Progenitor cell of endocrine pancreas (in vitro differentiated cells): ENCODE data around the gene SNX21. TPM values are rescaled to one million over a fixed set of nuclear protein-coding genes. Genes with fewer than 3 reads are reported as not detected.

Experiments
- DNase-seq: peaks from one replicate; pipeline ENCODE4 v3.0.0; 2021; ENCODE audit warnings: low spot score; ENCODE audit not compliant: unreplicated experiment
- H3K27ac Mint-ChIP-seq: 2 replicates; pipeline ENCODE4 v1.8.0; 2021; ENCODE audit warnings: mild to moderate bottlenecking, moderate library complexity, mixed read lengths
- H3K27me3 Mint-ChIP-seq: 2 replicates; pipeline ENCODE4 v1.8.0; 2021; ENCODE audit warnings: mixed read lengths
- H3K36me3 Mint-ChIP-seq: 2 replicates; pipeline ENCODE4 v1.8.0; 2022; ENCODE audit warnings: mixed read lengths; ENCODE audit not compliant: insufficient read depth
- H3K4me1 Mint-ChIP-seq: 2 replicates; pipeline ENCODE4 v1.8.0; 2021; ENCODE audit warnings: low read depth, mixed read lengths
- H3K4me3 Mint-ChIP-seq: 2 replicates; pipeline ENCODE4 v1.8.0; 2021; ENCODE audit warnings: low read depth, mild to moderate bottlenecking, moderate library complexity, mixed read lengths
- H3K9me3 Mint-ChIP-seq: 2 replicates; pipeline ENCODE4 v1.8.0; 2021; ENCODE audit warnings: low read depth, mixed read lengths
- total RNA-seq: library from RNA; stranded (reverse); gene quantifications from 2 replicates; pipeline ENCODE4 v1.2.1, GENCODE V29; 2021
- TF ChIP-seq, protein P1 (sequence below): fragments of 200-600 bp; sonication (generic); IDR thresholded peaks from one replicate; pipeline ENCODE4 v1.5.0; 2021; ENCODE audit warnings: antibody characterized with exemption, mild to moderate bottlenecking; ENCODE audit not compliant: unreplicated experiment

The SNX21 gene
- total RNA-seq, 1 donor from 2014 or later: 13.1 TPM

GRCh38 chr20:45878076-45878761, 44.6 kb downstream of the SNX21 start:
- Mint-ChIP-seq H3K36me3 (peaks cover 3% of the 10 kb centered on the region), H3K27ac (no peak overlapping the region), H3K27me3 (no peaks in the 10 kb centered on the region), H3K9me3 (no peaks in the 10 kb centered on the region), H3K4me3 (no peak overlapping the region), H3K4me1 (peaks cover 11% of the 10 kb centered on the region)
- TF ChIP-seq, protein P1, sequence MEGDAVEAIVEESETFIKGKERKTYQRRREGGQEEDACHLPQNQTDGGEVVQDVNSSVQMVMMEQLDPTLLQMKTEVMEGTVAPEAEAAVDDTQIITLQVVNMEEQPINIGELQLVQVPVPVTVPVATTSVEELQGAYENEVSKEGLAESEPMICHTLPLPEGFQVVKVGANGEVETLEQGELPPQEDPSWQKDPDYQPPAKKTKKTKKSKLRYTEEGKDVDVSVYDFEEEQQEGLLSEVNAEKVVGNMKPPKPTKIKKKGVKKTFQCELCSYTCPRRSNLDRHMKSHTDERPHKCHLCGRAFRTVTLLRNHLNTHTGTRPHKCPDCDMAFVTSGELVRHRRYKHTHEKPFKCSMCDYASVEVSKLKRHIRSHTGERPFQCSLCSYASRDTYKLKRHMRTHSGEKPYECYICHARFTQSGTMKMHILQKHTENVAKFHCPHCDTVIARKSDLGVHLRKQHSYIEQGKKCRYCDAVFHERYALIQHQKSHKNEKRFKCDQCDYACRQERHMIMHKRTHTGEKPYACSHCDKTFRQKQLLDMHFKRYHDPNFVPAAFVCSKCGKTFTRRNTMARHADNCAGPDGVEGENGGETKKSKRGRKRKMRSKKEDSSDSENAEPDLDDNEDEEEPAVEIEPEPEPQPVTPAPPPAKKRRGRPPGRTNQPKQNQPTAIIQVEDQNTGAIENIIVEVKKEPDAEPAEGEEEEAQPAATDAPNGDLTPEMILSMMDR: no peak
- DNase-seq: no peak

- Mint-ChIP-seq H3K4me3 (peak within 1 kb of the TSS; percentile 97), H3K27me3 (no peaks in the 10 kb centered on the region), H3K4me1 (peaks cover 11% of the 10 kb centered on the region), H3K27ac (peak within 1 kb of the TSS; percentile 94), H3K36me3 (peaks cover 7% of the 10 kb centered on the region), H3K9me3 (no peaks in the 10 kb centered on the region)
- TF ChIP-seq, protein P1: no peak
- DNase-seq: peak; percentile 98
Measured at GRCh38 chr20:45880988-45881788, 47.6 kb downstream of the SNX21 start, which contains the start of gene ZSWIM1. Gene ZSWIM1, plus strand, starts transcription at chr20:45881227. Its CDS starts 1,366 bp downstream, at chr20:45882593.

GRCh38 chr20:45882469-45883099, 49.0 kb downstream of the SNX21 start:
- TF ChIP-seq, protein P1: no peak
- H3K9me3 Mint-ChIP-seq: no peaks in the 10 kb centered on the region
- peak overlapping the region; percentile 69 for H3K4me3 Mint-ChIP-seq
- peaks cover 7% of the 10 kb centered on the region for H3K36me3 Mint-ChIP-seq
- peak overlapping the region; percentile 43 for H3K27ac Mint-ChIP-seq
- H3K27me3 Mint-ChIP-seq: no peaks in the 10 kb centered on the region
- H3K4me1 Mint-ChIP-seq: peaks cover 12% of the 10 kb centered on the region
- no peak for DNase-seq

GRCh38 chr20:45883100-45883469, 49.5 kb downstream of the SNX21 start:
- H3K27me3 Mint-ChIP-seq: no peaks in the 10 kb centered on the region
- TF ChIP-seq, protein P1: no peak
- H3K4me3 Mint-ChIP-seq: peak overlapping the region; percentile 69
- DNase-seq: no peak
- peaks cover 12% of the 10 kb centered on the region for H3K4me1 Mint-ChIP-seq
- H3K9me3 Mint-ChIP-seq: no peaks in the 10 kb centered on the region
- H3K36me3 Mint-ChIP-seq: peaks cover 7% of the 10 kb centered on the region
- no peak overlapping the region for H3K27ac Mint-ChIP-seq

DNA sequence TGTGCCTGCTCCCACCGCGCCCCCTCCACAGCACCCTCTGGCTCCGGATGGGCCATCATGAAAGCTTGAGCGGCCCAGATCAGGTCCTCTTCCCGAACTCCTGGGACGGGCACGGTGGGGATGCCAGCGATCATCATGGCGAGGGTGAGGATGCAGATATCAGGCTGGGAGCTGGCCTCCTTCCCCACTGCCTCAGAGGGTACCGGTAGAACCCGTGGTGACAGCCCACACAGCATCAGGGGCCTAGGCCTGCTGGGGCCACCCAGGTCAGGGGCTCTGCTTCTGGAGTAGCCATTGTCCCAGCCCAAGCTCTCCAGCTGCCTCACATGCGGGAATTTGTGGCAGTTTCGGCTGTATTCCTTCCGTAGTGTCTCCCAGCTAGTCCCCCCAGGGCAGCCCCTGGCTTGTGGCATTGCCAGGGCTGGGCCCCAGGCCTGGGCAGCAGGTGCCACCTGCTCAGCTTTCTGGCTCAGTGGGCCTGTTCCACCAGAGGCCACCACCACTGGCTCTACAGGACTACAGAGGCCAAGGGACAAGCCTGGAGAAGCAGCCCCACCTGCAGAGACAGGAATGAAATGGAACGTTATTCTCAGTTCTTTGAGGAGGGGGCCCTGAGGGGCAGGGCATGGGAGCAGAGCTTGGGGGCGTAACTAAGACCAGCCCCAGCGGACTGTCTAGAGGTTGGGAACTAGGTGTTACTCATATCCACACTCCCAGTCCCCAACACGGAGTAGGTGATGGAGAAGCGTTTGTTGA, 53.2 kb downstream of the SNX21 start:
- Mint-ChIP-seq H3K4me1 (peaks cover 7% of the 10 kb centered on the region), H3K36me3 (peaks cover 7% of the 10 kb centered on the region), H3K27me3 (no peaks in the 10 kb centered on the region), H3K27ac (no peak overlapping the region), H3K4me3 (no peak overlapping the region), H3K9me3 (no peaks in the 10 kb centered on the region)
- TF ChIP-seq, protein P1: no peak
- DNase-seq: no peak
